GM19193 (cell line): Measurements from ENCODE around the gene PHF21A.

Experiments used
- POLR2A ChIP-seq: IDR thresholded peaks from 4 replicates; pipeline ENCODE4 v1.6.1; 2011; ENCODE audit not compliant: insufficient read depth, insufficient read length; ENCODE audit errors: extremely low read depth

Gene PHF21A

GRCh38 chr11:46026606-46027293, 94.5 kb downstream of the PHF21A start:
- TF ChIP-seq POLR2A: no peak

GRCh38 chr11:46020084-46020599, 101.1 kb downstream of the PHF21A start:
- TF ChIP-seq POLR2A: no peak

- no peak for TF ChIP-seq POLR2A
Observed at GRCh38 chr11:46018651-46019050, 102.6 kb downstream of the PHF21A start.

- TF ChIP-seq POLR2A: no peak
Observed at GRCh38 chr11:46017341-46017740, 103.9 kb downstream of the PHF21A start.

GRCh38 chr11:46015941-46016340, 105.3 kb downstream of the PHF21A start:
- no peak for TF ChIP-seq POLR2A

- no peak for TF ChIP-seq POLR2A
Observed at GRCh38 chr11:46012185-46012584, 109.1 kb downstream of the PHF21A start.

- TF ChIP-seq POLR2A: no peak
Observed at GRCh38 chr11:46010100-46010499, 111.2 kb downstream of the PHF21A start.

DNA sequence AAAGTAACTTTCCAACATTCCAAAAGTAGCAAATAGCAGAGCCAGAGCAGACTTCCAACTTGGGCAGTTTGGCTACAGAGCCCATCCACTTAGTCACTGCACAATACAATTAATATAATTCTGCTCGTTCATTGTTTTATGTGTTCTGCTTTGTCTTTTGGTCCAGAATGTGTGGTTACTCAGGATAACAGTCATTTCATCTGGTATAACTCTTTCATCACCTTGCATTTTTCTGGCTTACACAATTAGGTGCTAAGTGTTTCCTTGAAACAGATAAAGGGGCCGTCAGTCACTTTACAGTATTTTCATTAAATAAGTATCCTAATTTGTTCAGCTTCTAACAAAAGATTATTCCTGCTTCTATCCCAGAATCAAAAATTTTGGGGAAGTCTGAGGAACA, 111.6 kb downstream of the PHF21A start:
- TF ChIP-seq POLR2A: no peak

DNA sequence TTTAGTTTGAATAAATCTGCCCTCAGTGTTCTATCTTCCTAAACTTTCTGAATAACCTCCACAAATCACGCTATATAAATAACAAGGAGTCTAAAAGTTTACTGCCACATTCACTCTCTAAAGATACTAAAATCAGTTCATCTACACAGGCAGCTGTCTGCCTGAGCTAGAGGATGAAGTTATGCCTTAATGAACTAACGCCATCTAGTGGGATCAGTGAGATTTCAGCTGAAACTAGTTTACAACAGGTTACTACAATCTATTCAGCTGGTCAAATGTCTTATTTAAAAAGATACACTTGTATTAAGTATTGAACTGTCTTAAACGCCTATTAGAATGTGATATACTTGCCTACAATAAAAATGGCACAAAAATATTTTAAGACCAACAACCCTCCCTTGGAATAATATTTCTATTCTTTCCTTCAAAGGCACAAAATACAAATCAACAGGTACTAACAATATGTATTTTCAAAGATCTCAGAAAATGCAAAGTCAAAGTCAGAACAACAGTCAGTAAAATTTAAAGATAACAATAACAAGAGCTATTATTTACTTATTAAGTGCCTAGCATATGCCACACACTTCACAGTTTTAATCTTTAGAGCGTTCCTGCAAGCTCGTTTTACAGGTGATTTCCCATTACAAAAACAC, 114.7 kb downstream of the PHF21A start:
- no peak for TF ChIP-seq POLR2A

DNA sequence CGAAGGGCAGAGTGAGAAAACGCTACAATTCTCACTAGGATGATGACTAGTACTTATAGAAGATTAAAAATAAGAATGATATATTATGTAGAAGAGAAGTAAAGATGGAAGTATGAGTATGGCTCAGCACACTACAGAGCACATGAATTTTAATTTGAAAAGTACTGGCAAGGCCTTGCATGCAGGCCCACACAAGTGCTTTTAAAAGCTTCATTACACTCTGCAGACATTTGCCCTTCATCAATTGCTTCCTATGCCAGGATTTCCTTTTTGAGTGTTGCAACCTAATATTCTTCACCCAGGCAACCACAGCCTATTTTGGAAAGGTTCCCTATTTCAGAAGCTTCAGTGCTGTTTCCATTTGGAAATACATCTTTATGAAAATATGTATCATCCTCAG, 117.7 kb downstream of the PHF21A start:
- no peak for TF ChIP-seq POLR2A

GRCh38 chr11:46002189-46002588, 119.1 kb downstream of the PHF21A start:
- no peak for TF ChIP-seq POLR2A

DNA sequence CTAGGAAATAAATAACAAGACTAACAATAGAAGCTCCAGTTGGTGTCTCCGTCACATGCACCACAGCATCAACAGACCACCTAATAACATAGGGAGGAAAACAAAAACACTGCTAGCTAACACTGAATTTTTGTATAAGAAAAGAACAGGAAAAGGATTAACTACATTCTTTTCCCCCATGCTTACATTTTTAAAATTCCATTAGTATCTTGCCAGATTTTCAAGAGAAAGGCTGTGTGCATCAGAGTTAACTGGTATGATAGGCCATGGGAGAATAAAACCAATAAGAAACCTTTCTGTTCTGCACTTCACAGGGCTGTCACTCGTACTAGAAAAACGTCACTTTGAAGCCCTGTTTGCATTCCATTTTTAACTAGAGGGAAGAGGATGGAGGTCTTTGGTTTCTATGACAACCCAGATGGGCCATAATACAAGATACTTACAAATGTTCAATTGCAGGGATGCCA, 119.8 kb downstream of the PHF21A start:
- TF ChIP-seq POLR2A: no peak

DNA sequence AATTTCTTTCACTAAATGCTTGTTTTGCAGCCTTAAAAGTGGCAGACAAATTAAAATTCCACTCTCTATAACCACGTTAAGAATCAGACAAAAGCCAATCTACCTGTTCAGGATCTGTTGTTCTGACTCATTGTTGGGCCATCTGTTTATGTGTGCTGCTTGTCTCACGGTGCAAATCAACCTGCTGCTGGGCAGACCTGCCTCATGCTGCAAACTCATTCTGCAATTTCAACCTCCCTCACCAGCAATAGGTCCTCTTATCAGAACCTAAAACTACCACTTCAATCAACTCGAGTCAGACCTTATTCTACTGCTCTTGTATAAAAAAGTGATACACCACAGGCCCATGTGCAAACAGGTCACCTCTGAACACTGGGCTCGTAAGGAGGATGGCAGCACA, 123.7 kb downstream of the PHF21A start:
- no peak for TF ChIP-seq POLR2A

DNA sequence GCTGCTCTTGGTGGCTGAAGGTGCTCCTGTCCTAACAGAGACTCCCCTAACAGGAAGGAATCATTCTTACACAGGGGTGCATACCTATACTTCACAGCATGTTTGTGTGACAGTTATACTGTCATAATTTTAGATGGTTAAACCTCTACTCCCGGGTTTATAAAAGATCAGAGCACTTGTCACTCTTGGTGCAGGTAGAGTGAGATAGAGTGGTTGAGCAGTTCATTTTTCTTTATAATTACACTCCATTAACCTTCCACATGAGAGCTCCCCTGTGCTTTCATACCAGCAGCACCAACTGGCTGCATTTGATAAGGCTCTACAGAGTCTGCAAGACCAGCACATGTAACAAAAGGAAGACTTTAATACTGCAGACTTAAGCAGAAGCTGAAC, 125.9 kb downstream of the PHF21A start:
- TF ChIP-seq POLR2A: no peak

- TF ChIP-seq POLR2A: no peak
Observed at GRCh38 chr11:45994371-45995341, 126.6 kb downstream of the PHF21A start.

DNA sequence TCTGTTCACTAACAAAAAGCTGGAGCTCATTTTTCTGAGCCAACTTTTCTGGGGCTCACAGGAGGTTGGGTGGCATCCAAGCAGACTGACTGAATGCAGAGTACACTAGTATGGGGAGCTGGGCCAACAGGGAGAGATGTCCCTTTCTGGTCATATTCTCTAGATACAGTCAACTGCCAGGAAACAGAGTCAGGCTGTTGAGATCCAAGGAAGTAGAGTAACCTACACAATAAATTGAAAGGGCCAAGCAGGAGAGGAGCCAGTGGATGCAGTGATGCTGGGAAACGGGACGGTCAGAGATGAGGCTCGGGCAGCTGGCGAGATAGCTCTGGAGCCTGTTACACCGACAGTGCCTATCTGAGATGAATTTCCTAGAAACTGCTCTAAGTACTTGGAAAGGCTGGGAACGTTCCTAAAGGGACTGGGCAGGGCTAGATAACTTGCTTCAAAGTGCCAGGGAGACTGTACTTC, 127.7 kb downstream of the PHF21A start:
- TF ChIP-seq POLR2A: no peak

DNA sequence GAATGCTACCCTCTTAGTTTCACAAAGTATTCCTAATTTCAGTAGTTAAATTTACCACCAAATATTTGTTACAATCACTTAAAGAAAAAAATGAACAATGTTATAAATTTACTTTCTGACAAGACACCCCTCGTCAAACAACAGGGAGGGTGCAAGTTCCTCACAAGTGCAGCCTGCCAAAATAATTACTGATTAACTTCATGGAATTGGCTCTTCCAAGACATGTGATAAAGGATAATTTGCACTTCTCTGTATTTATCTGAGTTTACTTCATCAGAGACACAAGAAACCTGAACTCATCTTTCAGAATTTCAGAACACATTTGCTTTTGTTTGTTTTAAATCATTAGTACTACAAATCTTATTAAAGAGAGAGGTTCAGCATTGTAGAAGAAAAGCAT, 132.3 kb downstream of the PHF21A start:
- no peak for TF ChIP-seq POLR2A
